ENCODE measurements around the gene ITPR1.

GRCh38 chr3:4797201-4797705 is 304.1 kb downstream of the ITPR1 start:
- TF ChIP-seq EZH2 (IDR thresholded peaks at IDR 0.05; ENCODE audit: insufficient read depth, low read length) = no peak
- TF ChIP-seq, protein P1, sequence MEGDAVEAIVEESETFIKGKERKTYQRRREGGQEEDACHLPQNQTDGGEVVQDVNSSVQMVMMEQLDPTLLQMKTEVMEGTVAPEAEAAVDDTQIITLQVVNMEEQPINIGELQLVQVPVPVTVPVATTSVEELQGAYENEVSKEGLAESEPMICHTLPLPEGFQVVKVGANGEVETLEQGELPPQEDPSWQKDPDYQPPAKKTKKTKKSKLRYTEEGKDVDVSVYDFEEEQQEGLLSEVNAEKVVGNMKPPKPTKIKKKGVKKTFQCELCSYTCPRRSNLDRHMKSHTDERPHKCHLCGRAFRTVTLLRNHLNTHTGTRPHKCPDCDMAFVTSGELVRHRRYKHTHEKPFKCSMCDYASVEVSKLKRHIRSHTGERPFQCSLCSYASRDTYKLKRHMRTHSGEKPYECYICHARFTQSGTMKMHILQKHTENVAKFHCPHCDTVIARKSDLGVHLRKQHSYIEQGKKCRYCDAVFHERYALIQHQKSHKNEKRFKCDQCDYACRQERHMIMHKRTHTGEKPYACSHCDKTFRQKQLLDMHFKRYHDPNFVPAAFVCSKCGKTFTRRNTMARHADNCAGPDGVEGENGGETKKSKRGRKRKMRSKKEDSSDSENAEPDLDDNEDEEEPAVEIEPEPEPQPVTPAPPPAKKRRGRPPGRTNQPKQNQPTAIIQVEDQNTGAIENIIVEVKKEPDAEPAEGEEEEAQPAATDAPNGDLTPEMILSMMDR (IDR thresholded peaks at IDR 0.05; ENCODE audit: insufficient read depth, low read depth, low read length) = no peak
